Skeletal muscle cell (primary cell): ENCODE measurements around the gene OMD.

Source experiments
- DNase-seq: peaks from one replicate; pipeline ENCODE4 v3.0.0-alpha.2; 2010; ENCODE audit warnings: low read depth
- H3K4me3 ChIP-seq: 2 replicates; pipeline ENCODE4 v1.5.1; 2011; ENCODE audit warnings: low read depth, mild to moderate bottlenecking, control low read depth, low read length, moderate library complexity

The OMD gene

GRCh38 chr9:92424340-92424739 lies at the start of gene OMD:
Gene OMD, minus strand, starts transcription at chr9:92424471. Its CDS starts 6,913 bp downstream, at chr9:92417558.
- no peak within 1 kb of the TSS for H3K4me3 ChIP-seq
- no peak for DNase-seq

- H3K4me3 ChIP-seq: no peak overlapping the region
- DNase-seq: no peak
These were observed 43.9 kb upstream of the OMD start for GRCh38 chr9:92468206-92468605.

DNA sequence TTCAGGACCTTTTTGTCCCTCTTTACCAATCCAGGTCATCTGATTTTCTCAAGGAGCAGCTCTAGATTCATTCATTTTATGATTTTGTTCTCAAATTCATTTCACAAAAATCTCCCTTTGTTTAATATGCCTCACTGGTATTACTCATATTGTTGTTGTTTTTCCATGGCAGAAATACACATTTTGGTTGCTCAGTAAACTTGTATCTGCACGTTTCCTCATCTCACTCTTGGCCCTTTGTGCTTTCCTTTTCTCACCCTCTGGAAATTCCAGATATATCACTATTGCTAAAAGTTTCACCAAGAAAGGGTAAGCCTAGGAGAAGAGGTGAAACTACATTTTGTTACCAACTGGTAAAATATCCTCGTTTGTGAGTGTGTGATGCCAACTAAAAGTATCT lies 43.2 kb upstream of the OMD start:
- DNase-seq: no peak
- no peak overlapping the region for H3K4me3 ChIP-seq

DNA sequence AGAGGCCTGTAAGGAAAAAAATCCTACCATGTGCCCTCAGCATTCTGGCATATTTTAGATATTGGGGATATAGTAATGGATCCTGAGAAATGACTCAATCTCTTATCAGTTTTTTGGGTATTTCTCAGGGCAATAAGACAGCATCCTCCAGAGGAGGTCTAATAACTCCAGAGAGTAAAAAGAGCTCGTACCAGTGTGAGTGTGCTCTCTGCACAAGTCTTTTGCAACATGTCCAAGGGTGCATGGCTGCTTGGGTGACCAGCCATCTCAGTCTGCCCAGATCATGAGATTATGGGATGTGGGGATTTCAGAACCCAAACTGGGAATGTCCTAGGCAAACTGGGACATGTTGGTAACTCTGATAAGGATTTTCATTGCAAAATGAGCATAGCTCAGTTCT lies 42.8 kb upstream of the OMD start:
- H3K4me3 ChIP-seq: no peak overlapping the region
- no peak for DNase-seq

DNA sequence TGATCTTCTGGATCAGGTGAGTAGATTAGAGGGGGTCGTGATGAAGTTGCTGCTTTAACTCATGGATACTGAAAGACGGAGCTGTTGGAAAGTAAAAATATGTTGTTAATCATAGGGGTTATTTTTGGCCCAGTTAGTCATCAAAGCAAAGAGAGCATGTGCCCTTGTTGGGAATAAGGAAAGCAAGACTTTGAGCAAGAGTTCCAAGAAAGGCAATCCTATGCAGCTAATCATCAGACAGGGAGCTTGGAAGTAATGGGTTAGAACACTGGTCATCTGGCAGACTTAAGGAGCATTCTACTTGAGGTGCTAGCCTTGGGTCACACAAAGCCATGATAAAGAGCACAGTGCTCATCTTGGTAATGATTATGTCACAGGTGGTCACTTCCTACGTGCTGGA lies 39.7 kb upstream of the OMD start:
- DNase-seq: peak; percentile 74
- no peak overlapping the region for H3K4me3 ChIP-seq

GRCh38 chr9:92463387-92463786 lies 39.1 kb upstream of the OMD start:
- no peak for DNase-seq
- no peak overlapping the region for H3K4me3 ChIP-seq

DNA sequence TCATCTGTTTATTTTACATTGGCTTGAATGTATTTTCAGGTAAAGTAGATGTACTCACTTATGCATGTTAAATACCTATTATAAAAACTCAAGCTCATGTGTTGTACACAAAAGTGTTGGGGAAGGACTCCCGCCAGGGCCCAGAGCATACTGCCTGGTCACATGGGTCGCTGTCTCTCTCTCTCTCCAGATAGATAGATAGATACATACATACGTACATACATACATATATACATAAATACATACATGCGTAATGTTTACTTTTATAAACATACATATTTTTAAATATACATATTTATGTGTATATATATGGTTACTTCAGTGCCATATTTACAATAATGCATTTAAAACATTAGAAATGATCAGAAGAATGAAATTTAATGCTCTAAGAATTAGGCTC lies 33.3 kb upstream of the OMD start:
- no peak for DNase-seq
- H3K4me3 ChIP-seq: no peak overlapping the region

- H3K4me3 ChIP-seq: no peak overlapping the region
- DNase-seq: no peak
These were observed 30.9 kb upstream of the OMD start for GRCh38 chr9:92455217-92455616.

DNA sequence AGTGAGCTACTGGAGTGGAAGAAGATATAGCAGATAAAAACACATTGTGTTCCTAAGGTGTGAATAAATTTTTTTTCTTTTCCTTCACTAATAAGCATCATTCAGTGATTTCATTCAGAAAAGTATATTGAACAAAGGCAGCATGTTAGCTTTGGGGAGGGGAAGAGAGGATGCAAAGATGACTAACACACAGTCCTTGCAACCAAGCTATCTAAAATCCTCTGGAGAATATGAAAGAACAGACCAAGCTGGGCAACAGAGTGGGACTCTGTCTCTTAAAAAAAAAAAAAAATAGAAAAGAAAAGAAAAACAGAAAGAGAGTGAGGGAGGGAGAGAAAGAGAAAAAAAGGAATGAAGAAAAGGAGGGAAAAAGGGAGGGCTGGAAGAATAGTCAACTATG lies 22.3 kb upstream of the OMD start:
- no peak for DNase-seq

GRCh38 chr9:92444841-92445240 lies 20.6 kb upstream of the OMD start:
- no peak for DNase-seq
- H3K4me3 ChIP-seq: no peak overlapping the region

More for the DNA sequence above, 22.3 kb upstream of the OMD start:
- no peak overlapping the region for H3K4me3 ChIP-seq

DNA sequence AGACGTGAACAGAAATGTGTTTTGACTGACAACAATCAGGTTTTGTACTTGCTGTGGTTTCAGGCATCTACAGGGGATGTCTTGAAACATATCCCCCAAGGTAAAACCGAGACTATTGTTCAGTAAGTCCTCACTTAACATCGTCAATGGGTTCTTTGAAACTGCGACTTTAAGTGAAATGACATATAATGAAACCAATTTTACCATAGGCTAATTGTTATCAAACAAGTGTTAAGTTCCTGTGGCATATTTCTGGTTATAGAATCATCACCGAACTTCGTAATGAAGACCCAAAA lies 16.4 kb upstream of the OMD start:
- H3K4me3 ChIP-seq: no peak overlapping the region
- DNase-seq: no peak

GRCh38 chr9:92439921-92440750 lies 15.9 kb upstream of the OMD start:
- DNase-seq: peak; percentile 46
- H3K4me3 ChIP-seq: no peak overlapping the region

DNA sequence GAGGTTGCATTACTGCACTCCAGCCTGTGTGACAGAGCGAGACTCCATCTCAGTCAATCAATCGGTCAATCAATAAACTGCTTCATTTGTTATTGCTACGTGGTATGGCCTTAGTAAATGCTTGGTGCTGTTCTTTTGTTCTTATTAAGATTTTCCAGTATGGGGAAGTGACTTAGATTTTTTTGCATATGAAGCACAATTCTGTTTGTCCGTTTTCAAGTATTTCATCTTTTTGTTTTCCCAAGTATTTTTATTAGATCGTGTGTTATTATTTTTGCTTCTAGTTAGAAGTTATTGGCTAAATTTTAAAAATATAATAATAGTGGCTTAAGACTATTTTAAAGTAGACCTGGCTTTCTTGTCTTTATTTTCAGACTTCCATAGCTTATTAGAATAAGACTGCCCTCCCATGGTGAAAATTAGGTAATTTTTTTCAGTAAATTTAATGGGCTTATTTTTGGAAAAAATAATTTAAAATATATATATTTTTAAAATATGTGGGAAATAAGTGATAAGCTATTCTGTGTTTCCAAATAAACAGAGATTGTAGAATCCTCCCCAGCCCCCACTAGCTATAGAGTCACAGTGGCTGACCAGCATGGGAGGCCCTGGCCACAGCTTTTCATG lies 14.7 kb upstream of the OMD start:
- no peak for DNase-seq
- no peak overlapping the region for H3K4me3 ChIP-seq

DNA sequence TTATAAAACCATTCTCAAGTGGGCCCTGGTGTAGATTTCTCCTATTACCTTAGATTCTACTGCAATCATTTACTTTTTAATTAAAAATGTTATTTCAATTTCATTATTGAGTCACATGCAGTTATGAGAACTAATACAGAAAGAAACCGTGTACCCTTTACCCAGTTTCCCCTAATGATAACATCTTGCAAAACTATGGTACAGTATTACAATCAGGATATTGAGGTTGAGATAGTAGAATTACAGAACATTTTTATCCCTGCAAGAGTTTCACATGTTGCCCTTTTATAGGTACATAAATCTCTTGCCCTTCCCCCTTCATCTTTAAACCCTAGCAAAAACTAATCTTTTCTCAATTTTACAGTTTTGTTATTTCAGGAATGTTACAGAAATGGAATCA lies 11.0 kb upstream of the OMD start:
- DNase-seq: no peak
- H3K4me3 ChIP-seq: no peak overlapping the region

GRCh38 chr9:92432972-92433548 lies 8.8 kb upstream of the OMD start:
- H3K4me3 ChIP-seq: no peak overlapping the region
- DNase-seq: no peak

- H3K4me3 ChIP-seq: no peak overlapping the region
These were observed 8.1 kb upstream of the OMD start for GRCh38 chr9:92432350-92432749.

GRCh38 chr9:92429836-92430235 lies 5.6 kb upstream of the OMD start:
- H3K4me3 ChIP-seq: no peak overlapping the region
- no peak for DNase-seq

More at GRCh38 chr9:92432350-92432749, 8.1 kb upstream of the OMD start:
- DNase-seq: no peak

DNA sequence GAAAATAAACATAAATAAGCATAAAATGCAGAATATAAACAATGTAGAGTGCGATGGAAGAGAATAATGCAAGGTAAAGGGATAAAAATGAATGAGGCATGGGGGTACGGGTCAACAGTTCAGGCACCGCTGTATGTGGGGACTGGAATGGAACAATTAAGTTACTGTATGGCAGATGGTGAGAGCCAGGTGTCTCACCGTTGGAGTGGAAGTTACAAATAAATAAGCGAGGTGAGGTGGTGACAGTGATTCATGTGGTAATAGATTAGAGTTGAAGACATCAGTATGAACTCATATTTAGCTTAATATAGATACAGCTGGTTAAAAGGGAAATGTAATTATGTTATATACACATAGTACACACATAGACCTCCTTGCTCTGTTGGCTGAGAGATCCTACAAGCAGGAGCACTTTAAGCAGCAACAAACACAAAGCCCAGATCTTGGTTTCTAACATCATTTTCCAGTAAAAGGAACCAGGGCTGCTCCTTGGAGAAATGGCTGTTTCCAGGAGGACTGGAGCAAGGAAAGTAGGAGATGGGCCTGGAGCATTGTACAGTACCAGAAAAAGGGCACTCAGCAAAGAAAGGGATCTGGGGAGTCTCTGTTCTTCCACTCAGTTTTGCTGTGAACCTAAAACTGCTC lies 2.4 kb upstream of the OMD start:
- H3K4me3 ChIP-seq: no peak overlapping the region
- no peak for DNase-seq

DNA sequence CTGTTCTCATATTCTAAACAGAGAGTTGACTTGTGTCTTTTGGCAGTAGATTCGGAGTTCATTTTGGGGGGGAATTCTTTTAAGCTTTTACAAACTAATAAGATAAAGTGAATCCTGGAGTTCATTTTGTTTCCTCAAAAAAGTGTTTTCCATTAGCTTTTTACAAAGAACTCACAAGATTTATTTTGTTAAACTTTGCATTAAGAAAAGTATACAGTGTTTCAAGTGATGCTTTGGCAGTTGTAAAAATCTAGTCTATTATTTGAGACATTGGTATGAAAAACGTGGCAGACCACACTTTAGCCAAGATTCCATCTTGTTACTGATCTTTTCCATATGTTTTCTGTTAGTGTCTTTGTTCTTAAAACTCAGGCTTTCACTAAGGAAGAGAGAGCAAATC lies 1.2 kb upstream of the OMD start:
- no peak for DNase-seq
- no peak overlapping the region for H3K4me3 ChIP-seq

GRCh38 chr9:92423612-92424011 lies 659 bp downstream of the OMD start:
- DNase-seq: no peak
- no peak overlapping the region for H3K4me3 ChIP-seq
